HepG2 (cell line): Measurements from ENCODE around the gene GINS2.

Source experiments
- MAFF ChIP-seq: IDR thresholded peaks from 2 replicates; pipeline ENCODE4 v1.6.1; 2011; ENCODE audit warnings: low read depth, low read length, improper control_type of control experiment
- MAZ ChIP-seq, 2 experiments: sonication (generic) in 1 of 2; formaldehyde crosslinking in 1 of 2; IDR thresholded peaks; 2 replicates each; pipeline versions ENCODE4 v1.5.0 to v1.6.1; 2012 to 2020; ENCODE audit warnings: low read depth in 2 of 2, mild to moderate bottlenecking in 2 of 2, borderline replicate concordance in 1 of 2, improper control_type of control experiment in 1 of 2, low read length in 1 of 2, missing genetic modification reagents in 1 of 2, moderate library complexity in 1 of 2
- PRDM4 ChIP-seq: sonication (generic); formaldehyde crosslinking; IDR thresholded peaks from 2 replicates; pipeline ENCODE4 v1.9.0; 2021; ENCODE audit warnings: missing genetic modification reagents, borderline replicate concordance
- SRF ChIP-seq: IDR thresholded peaks from 2 replicates; pipeline ENCODE4 v1.6.1; 2011; ENCODE audit warnings: mild to moderate bottlenecking, low read depth, low read length, moderate library complexity
- ZBTB37 ChIP-seq: sonication (generic); formaldehyde crosslinking; IDR thresholded peaks from 2 replicates; pipeline ENCODE4 v1.4.0; 2020; ENCODE audit warnings: mild to moderate bottlenecking, missing genetic modification reagents
- ZNF124 ChIP-seq: sonication (generic); formaldehyde crosslinking; IDR thresholded peaks from 2 replicates; pipeline ENCODE4 v1.4.0; 2020; ENCODE audit warnings: missing genetic modification reagents
- TF ChIP-seq, protein P1 (sequence below): sonication (generic); formaldehyde crosslinking; conservative IDR thresholded peaks from 2 replicates; pipeline ENCODE4 v1.4.0; 2020; ENCODE audit warnings: missing genetic modification reagents

DNA sequence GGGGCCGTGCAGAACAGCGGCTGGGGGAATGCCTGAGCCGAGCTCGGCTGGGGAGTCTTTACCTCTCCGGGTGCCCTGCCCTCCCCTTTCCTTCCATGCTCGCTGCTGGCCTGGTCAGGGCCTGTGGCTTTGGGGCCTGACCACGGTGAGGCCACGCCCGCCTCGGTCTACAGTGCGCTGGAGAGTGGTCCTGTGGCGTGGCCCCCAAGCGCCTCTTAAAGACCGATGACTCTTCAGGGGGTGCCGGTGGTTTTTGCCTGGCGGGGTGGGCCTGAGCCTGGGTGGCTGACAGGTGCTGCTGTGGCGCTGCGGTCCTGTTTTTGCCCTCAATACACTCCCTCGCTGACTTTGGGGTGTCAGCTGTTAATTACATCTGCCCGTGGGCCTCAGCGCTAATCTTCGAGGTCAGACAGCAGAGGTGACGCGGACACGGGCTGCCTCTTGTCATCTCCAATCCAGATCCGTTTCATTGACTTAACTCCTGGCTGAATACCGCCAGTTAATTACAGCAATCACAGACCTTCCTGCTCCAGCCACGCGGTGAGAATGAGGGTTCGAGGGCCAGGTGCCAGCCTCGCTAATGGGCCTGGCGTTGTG lies 45.9 kb downstream of the GINS2 start:
- no peak for TF ChIP-seq ZBTB37
- no peak for TF ChIP-seq MAFF
- no peak for TF ChIP-seq SRF
- TF ChIP-seq ZNF124 (CRISPR knock-in tag), result no peak
- no peak for TF ChIP-seq PRDM4 (CRISPR knock-in tag)
- TF ChIP-seq MAZ (IDR thresholded peaks at IDR 0.05; ENCODE audit: borderline replicate concordance, low read depth, low read length), result no peak
- no peak for TF ChIP-seq MAZ (CRISPR knock-in tag; IDR thresholded peaks at IDR 0.05; ENCODE audit: low read depth)
- TF ChIP-seq, protein P1, sequence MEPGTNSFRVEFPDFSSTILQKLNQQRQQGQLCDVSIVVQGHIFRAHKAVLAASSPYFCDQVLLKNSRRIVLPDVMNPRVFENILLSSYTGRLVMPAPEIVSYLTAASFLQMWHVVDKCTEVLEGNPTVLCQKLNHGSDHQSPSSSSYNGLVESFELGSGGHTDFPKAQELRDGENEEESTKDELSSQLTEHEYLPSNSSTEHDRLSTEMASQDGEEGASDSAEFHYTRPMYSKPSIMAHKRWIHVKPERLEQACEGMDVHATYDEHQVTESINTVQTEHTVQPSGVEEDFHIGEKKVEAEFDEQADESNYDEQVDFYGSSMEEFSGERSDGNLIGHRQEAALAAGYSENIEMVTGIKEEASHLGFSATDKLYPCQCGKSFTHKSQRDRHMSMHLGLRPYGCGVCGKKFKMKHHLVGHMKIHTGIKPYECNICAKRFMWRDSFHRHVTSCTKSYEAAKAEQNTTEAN (CRISPR knock-in tag), result no peak
